Type B pancreatic cell (in vitro differentiated cells): ENCODE data around the gene FHOD3. TPM values are rescaled to one million over a fixed set of nuclear protein-coding genes. Genes with fewer than 3 reads are reported as not detected.

Experiments used
- DNase-seq: peaks from one replicate; pipeline ENCODE4 v3.0.0; 2021; ENCODE audit warnings: mixed read lengths; ENCODE audit not compliant: unreplicated experiment; ENCODE audit errors: extremely low spot score
- H3K27ac Mint-ChIP-seq: 2 replicates; pipeline ENCODE4 v1.8.0; 2021; ENCODE audit warnings: mild to moderate bottlenecking, mixed read lengths
- H3K27me3 Mint-ChIP-seq: 2 replicates; pipeline ENCODE4 v1.8.0; 2021; ENCODE audit warnings: mixed read lengths
- H3K36me3 Mint-ChIP-seq: 2 replicates; pipeline ENCODE4 v1.8.0; 2021; ENCODE audit warnings: mixed read lengths
- H3K4me1 Mint-ChIP-seq: one replicate; pipeline ENCODE4 v1.8.0; 2021; ENCODE audit warnings: mixed read lengths; ENCODE audit not compliant: unreplicated experiment
- H3K4me3 Mint-ChIP-seq: 2 replicates; pipeline ENCODE4 v1.8.0; 2021; ENCODE audit warnings: mild to moderate bottlenecking, mixed read lengths
- H3K9me3 Mint-ChIP-seq: 2 replicates; pipeline ENCODE4 v1.8.0; 2021; ENCODE audit warnings: mixed read lengths
- CTCF ChIP-seq: fragments of 200-600 bp; sonication (generic); conservative IDR thresholded peaks from 2 replicates; pipeline ENCODE4 v1.5.0; 2021; ENCODE audit warnings: antibody characterized with exemption, mild to moderate bottlenecking
- total RNA-seq: library from RNA; stranded (reverse); gene quantifications from 2 replicates; pipeline ENCODE4 v1.2.1, GENCODE V29; 2021; ENCODE audit warnings: low replicate concordance

The FHOD3 gene
- total RNA-seq, 1 donor from 2014 or later: 5.3 TPM

- Mint-ChIP-seq H3K36me3 (no peaks in the 10 kb centered on the region), H3K9me3 (no peaks in the 10 kb centered on the region), H3K27ac (no peak overlapping the region), H3K27me3 (peaks cover 19% of the 10 kb centered on the region), H3K4me1 (no peaks in the 10 kb centered on the region), H3K4me3 (no peak overlapping the region)
- peak; percentile 93 for TF ChIP-seq CTCF
- DNase-seq: no peak
Observed at GRCh38 chr18:36284671-36285295, 12.7 kb upstream of the FHOD3 start.

- H3K27ac Mint-ChIP-seq: no peak overlapping the region
- H3K4me3 Mint-ChIP-seq: no peak overlapping the region
- TF ChIP-seq CTCF: no peak
- H3K4me1 Mint-ChIP-seq: no peaks in the 10 kb centered on the region
- no peaks in the 10 kb centered on the region for H3K9me3 Mint-ChIP-seq
- no peak for DNase-seq
- no peaks in the 10 kb centered on the region for H3K36me3 Mint-ChIP-seq
- peaks cover 16% of the 10 kb centered on the region for H3K27me3 Mint-ChIP-seq
Observed at GRCh38 chr18:36287653-36288052, 9.9 kb upstream of the FHOD3 start.

GRCh38 chr18:36288689-36289088, 8.8 kb upstream of the FHOD3 start:
- Mint-ChIP-seq H3K27ac (no peak overlapping the region), H3K9me3 (no peaks in the 10 kb centered on the region), H3K4me1 (no peaks in the 10 kb centered on the region), H3K27me3 (peaks cover 16% of the 10 kb centered on the region), H3K36me3 (no peaks in the 10 kb centered on the region), H3K4me3 (no peak overlapping the region)
- DNase-seq: no peak
- no peak for TF ChIP-seq CTCF

- H3K27ac Mint-ChIP-seq: no peak overlapping the region
- no peak overlapping the region for H3K4me3 Mint-ChIP-seq
- H3K27me3 Mint-ChIP-seq: peaks cover 16% of the 10 kb centered on the region
- no peak for DNase-seq
- H3K9me3 Mint-ChIP-seq: no peaks in the 10 kb centered on the region
- H3K4me1 Mint-ChIP-seq: no peaks in the 10 kb centered on the region
- TF ChIP-seq CTCF: no peak
- no peaks in the 10 kb centered on the region for H3K36me3 Mint-ChIP-seq
Observed at GRCh38 chr18:36294031-36294430, 3.5 kb upstream of the FHOD3 start.

- no peak for DNase-seq
- Mint-ChIP-seq H3K4me3 (no peak overlapping the region), H3K36me3 (no peaks in the 10 kb centered on the region), H3K9me3 (no peaks in the 10 kb centered on the region), H3K4me1 (no peaks in the 10 kb centered on the region), H3K27me3 (peaks cover 22% of the 10 kb centered on the region), H3K27ac (no peak overlapping the region)
- TF ChIP-seq CTCF: no peak
Observed at GRCh38 chr18:36295214-36295613, 2.3 kb upstream of the FHOD3 start.

GRCh38 chr18:36295880-36296301, 1.6 kb upstream of the FHOD3 start:
- H3K27ac Mint-ChIP-seq: no peak overlapping the region
- no peak for DNase-seq
- no peaks in the 10 kb centered on the region for H3K36me3 Mint-ChIP-seq
- peaks cover 28% of the 10 kb centered on the region for H3K27me3 Mint-ChIP-seq
- H3K4me3 Mint-ChIP-seq: no peak overlapping the region
- no peak for TF ChIP-seq CTCF
- H3K4me1 Mint-ChIP-seq: no peaks in the 10 kb centered on the region
- no peaks in the 10 kb centered on the region for H3K9me3 Mint-ChIP-seq
